PC-3 (cell line): ENCODE measurements around the gene POLA1.

Experiments used
- CTCF ChIP-seq: fragments of 300-600 bp; sonication (generic); conservative IDR thresholded peaks from 2 replicates; pipeline ENCODE4 v1.5.1; 2017; ENCODE audit warnings: antibody characterized with exemption, low read depth, mild to moderate bottlenecking, low read length
- EZH2 ChIP-seq: fragments of 300-600 bp; sonication (generic); IDR thresholded peaks from one replicate; pipeline ENCODE4 v1.6.1; 2017; ENCODE audit warnings: antibody characterized with exemption, mild to moderate bottlenecking, low read length; ENCODE audit not compliant: unreplicated experiment
- EZH2phosphoT487 ChIP-seq: fragments of 300-600 bp; sonication (generic); IDR thresholded peaks from 2 replicates; pipeline ENCODE4 v1.6.1; 2018; ENCODE audit warnings: mild to moderate bottlenecking, antibody characterized with exemption, low read length, borderline replicate concordance

- TF ChIP-seq CTCF: no peak
- no peak for TF ChIP-seq EZH2phosphoT487
- TF ChIP-seq EZH2: no peak
Observed at GRCh38 chrX:24774650-24775049, 80.9 kb downstream of the POLA1 start.
